Osteocyte (in vitro differentiated cells): ENCODE data around the gene LYZL1. TPM values are rescaled to one million over a fixed set of nuclear protein-coding genes. Genes with fewer than 3 reads are reported as not detected.
A peak's percentile ranks its signal among the peaks of the same experiment; 100 is the strongest.

Experiments
- DNase-seq: peaks from one replicate; pipeline ENCODE4 v3.0.0; 2021; ENCODE audit warnings: mixed read lengths; ENCODE audit not compliant: unreplicated experiment; ENCODE audit errors: extremely low spot score
- H3K27ac Mint-ChIP-seq: one replicate; pipeline ENCODE4 v1.8.0; 2021; ENCODE audit warnings: mild to moderate bottlenecking, mixed read lengths; ENCODE audit not compliant: unreplicated experiment
- H3K27me3 Mint-ChIP-seq: one replicate; pipeline ENCODE4 v1.8.0; 2021; ENCODE audit warnings: mixed read lengths; ENCODE audit not compliant: unreplicated experiment
- H3K36me3 Mint-ChIP-seq: one replicate; pipeline ENCODE4 v1.8.0; 2021; ENCODE audit warnings: mixed read lengths; ENCODE audit not compliant: unreplicated experiment
- H3K4me1 Mint-ChIP-seq: one replicate; pipeline ENCODE4 v1.8.0; 2021; ENCODE audit warnings: mixed read lengths; ENCODE audit not compliant: unreplicated experiment
- H3K4me3 Mint-ChIP-seq: one replicate; pipeline ENCODE4 v1.8.0; 2021; ENCODE audit warnings: mild to moderate bottlenecking, moderate library complexity, mixed read lengths; ENCODE audit not compliant: unreplicated experiment
- H3K9me3 Mint-ChIP-seq: one replicate; pipeline ENCODE4 v1.8.0; 2021; ENCODE audit warnings: mixed read lengths; ENCODE audit not compliant: unreplicated experiment
- CTCF ChIP-seq: fragments of 200-600 bp; sonication (generic); IDR thresholded peaks from 2 replicates; pipeline ENCODE4 v1.5.0; 2021; ENCODE audit warnings: antibody characterized with exemption, mild to moderate bottlenecking, moderate library complexity
- total RNA-seq: library from RNA; stranded (reverse); gene quantifications from 2 replicates; pipeline ENCODE4 v1.2.1, GENCODE V29; 2021

The LYZL1 gene
- total RNA-seq, 1 donor from 2014 or later = not detected

GRCh38 chr10:29295813-29296212 is 6.9 kb downstream of the LYZL1 start:
- Mint-ChIP-seq H3K4me3 (no peak overlapping the region), H3K4me1 (no peaks in the 10 kb centered on the region), H3K27me3 (peaks cover 5% of the 10 kb centered on the region), H3K27ac (no peak overlapping the region), H3K36me3 (peaks cover 8% of the 10 kb centered on the region), H3K9me3 (peaks cover 47% of the 10 kb centered on the region)
- TF ChIP-seq CTCF = no peak
- DNase-seq = peak; percentile 27

DNA sequence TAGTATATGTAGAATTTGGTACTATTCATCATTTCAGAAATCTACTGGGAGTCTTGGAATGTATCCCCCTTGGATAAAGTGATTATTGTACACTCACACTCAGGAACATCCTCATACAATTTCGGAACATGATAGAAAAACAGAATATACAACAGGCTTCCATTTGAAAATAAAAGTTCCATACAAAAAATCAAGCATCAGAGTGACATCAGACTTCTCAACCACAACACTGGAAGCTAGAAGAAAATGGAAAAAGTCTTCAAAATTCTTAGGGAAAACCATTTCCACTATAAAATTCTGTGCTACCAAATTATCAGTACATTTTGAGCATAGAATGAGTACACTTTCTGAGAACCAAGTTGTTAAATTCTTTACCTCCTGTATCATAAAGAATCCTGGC is 8.8 kb downstream of the LYZL1 start:
- DNase-seq = no peak
- H3K9me3 Mint-ChIP-seq = peaks cover 65% of the 10 kb centered on the region

GRCh38 chr10:29301359-29301910 is 12.6 kb downstream of the LYZL1 start:
- DNase-seq = no peak
- H3K4me1 Mint-ChIP-seq = peaks cover 3% of the 10 kb centered on the region
- H3K4me3 Mint-ChIP-seq = no peak overlapping the region
- TF ChIP-seq CTCF = no peak
- no peaks in the 10 kb centered on the region for H3K27me3 Mint-ChIP-seq
- no peak overlapping the region for H3K27ac Mint-ChIP-seq
- H3K36me3 Mint-ChIP-seq = peaks cover 14% of the 10 kb centered on the region
- H3K9me3 Mint-ChIP-seq = peaks cover 47% of the 10 kb centered on the region

More for the DNA sequence above, 8.8 kb downstream of the LYZL1 start:
- TF ChIP-seq CTCF = no peak
- Mint-ChIP-seq H3K27ac (no peak overlapping the region), H3K4me1 (no peaks in the 10 kb centered on the region), H3K36me3 (peaks cover 20% of the 10 kb centered on the region), H3K27me3 (peaks cover 5% of the 10 kb centered on the region), H3K4me3 (no peak overlapping the region)

- Mint-ChIP-seq H3K27me3 (no peaks in the 10 kb centered on the region), H3K27ac (no peak overlapping the region), H3K4me3 (no peak overlapping the region), H3K4me1 (peaks cover 3% of the 10 kb centered on the region), H3K9me3 (peaks cover 38% of the 10 kb centered on the region), H3K36me3 (peaks cover 14% of the 10 kb centered on the region)
- TF ChIP-seq CTCF = no peak
- DNase-seq = no peak
These were observed 13.6 kb downstream of the LYZL1 start for GRCh38 chr10:29302499-29302898.

- peaks cover 12% of the 10 kb centered on the region for H3K36me3 Mint-ChIP-seq
- H3K4me1 Mint-ChIP-seq = peaks cover 3% of the 10 kb centered on the region
- peak overlapping the region; percentile 55 for H3K4me3 Mint-ChIP-seq
- H3K9me3 Mint-ChIP-seq = peaks cover 23% of the 10 kb centered on the region
- DNase-seq = peak; percentile 83
- no peaks in the 10 kb centered on the region for H3K27me3 Mint-ChIP-seq
- TF ChIP-seq CTCF = peak; percentile 92
- H3K27ac Mint-ChIP-seq = no peak overlapping the region
These were observed 15.6 kb downstream of the LYZL1 start for GRCh38 chr10:29304264-29304994.
